Subcutaneous adipose tissue (tissue), 4 donors: Measurements from ENCODE around the gene MOB3B. TPM values are rescaled to one million over a fixed set of nuclear protein-coding genes. Genes with fewer than 3 reads are reported as not detected.

Experiments
- total RNA-seq, 4 donors: library from RNA; depleted of rRNA; stranded (reverse); fragments of >200 nt; gene quantifications; one replicate each; pipeline ENCODE4 v1.1.0, GENCODE V29; 2016
- TF ChIP-seq, protein P1 (sequence below): fragments of 450-650 bp; IDR thresholded peaks from one replicate; pipeline ENCODE4 v1.5.1; 2016; ENCODE audit warnings: low read depth, mild to moderate bottlenecking, control low read depth, antibody characterized with exemption, moderate library complexity

MOB3B gene
- total RNA-seq, 4 donors from 2014 or later = 11.9 to 13.4 (median 12.6) TPM

DNA sequence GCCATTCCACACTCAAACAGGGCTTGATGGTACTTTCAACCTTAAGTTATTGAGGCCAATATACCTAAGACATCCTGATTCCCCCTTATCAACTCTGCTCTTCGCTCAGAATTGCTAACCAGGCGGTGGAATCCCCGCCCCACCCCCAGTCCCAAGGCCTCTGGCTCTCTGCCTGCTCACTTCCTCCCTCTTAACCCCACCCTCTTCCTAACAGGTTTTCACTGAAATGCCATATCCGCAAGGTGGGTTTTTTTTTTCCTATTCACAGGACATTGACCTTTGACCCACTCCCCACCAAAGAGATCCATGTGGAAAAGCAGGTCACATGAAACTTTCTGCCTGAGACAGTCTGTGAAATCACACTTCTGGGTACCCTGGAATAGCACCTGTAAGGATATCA lies 72.2 kb downstream of the MOB3B start:
- TF ChIP-seq, protein P1, sequence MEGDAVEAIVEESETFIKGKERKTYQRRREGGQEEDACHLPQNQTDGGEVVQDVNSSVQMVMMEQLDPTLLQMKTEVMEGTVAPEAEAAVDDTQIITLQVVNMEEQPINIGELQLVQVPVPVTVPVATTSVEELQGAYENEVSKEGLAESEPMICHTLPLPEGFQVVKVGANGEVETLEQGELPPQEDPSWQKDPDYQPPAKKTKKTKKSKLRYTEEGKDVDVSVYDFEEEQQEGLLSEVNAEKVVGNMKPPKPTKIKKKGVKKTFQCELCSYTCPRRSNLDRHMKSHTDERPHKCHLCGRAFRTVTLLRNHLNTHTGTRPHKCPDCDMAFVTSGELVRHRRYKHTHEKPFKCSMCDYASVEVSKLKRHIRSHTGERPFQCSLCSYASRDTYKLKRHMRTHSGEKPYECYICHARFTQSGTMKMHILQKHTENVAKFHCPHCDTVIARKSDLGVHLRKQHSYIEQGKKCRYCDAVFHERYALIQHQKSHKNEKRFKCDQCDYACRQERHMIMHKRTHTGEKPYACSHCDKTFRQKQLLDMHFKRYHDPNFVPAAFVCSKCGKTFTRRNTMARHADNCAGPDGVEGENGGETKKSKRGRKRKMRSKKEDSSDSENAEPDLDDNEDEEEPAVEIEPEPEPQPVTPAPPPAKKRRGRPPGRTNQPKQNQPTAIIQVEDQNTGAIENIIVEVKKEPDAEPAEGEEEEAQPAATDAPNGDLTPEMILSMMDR = no peak

DNA sequence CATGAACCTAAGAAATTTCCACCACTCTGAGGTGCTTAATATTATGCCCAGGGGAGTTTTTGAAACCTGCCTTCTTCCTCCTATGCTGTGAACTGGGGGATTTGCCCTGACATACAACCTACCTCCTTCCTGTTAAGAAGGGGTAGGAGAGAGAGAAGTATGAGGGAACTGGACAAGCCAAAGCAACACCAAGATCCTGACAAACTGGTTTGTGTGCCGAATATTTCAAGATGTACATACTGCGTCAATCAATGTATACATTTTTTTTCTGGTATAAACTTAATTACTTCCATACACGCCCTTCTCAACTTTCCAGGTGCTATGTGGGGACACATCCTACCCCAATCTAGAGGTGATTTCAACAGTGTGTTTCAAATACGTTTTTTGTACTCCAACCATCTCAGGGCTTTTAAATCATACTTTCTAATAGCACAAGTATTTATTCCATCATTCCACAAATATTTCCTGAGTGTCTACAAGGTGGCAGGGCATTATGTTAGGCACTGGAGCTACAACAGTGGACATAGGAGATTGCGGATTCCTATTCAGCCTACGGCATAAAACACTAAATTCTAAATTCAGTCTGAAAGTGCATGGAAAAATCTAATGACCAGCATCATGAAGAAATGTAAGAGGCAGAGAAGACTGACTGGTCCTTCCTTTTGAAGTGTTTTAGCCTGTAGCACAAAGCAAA lies 75.6 kb downstream of the MOB3B start:
- TF ChIP-seq, protein P1 = no peak

DNA sequence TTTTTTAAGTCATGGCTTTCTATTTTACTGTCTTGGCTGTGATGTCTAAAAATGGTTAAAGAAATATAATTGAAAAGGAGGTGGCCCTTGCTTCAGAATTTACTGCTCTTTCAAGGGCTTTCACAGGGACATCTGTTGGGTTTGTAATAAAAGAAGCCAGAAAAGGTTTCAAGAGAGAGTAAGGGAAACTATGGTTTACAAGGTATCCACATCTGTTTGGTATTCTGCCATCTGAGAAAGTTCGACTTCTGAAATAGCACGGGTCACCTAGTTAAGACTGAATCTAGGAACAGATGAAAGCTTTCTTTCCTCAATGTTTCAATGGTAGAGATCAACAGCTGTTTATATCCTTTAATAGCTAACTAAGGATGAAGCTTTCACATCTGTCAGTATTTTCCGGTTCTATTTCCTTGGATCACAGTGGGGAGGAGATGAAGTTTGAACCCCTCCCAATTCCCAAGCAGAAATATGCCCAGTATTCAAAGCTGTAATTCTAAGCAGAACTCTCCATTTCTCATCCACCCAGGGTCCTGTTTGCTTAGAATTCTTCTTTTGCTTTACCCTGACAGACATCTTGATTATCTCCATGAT lies 78.3 kb downstream of the MOB3B start:
- TF ChIP-seq, protein P1 = no peak

DNA sequence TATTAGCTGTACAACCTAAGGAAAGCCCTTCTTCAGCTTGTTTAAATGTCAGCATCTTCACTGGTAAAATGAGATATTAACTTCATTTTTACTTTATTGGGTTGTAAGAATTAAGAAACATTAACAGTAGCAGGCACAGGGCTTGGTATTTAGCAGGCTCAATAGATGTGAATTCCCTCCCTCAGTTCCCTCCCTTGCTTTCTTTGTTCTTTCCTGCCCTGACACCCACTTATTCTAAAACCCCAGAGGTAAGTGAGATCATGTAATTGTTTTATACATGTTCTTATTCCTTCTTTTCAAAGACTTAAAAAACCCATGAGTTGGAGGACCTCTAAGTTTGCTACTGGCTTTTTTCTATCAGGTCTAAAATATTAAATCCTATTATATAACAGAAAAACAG lies 78.9 kb downstream of the MOB3B start:
- TF ChIP-seq, protein P1 = no peak

DNA sequence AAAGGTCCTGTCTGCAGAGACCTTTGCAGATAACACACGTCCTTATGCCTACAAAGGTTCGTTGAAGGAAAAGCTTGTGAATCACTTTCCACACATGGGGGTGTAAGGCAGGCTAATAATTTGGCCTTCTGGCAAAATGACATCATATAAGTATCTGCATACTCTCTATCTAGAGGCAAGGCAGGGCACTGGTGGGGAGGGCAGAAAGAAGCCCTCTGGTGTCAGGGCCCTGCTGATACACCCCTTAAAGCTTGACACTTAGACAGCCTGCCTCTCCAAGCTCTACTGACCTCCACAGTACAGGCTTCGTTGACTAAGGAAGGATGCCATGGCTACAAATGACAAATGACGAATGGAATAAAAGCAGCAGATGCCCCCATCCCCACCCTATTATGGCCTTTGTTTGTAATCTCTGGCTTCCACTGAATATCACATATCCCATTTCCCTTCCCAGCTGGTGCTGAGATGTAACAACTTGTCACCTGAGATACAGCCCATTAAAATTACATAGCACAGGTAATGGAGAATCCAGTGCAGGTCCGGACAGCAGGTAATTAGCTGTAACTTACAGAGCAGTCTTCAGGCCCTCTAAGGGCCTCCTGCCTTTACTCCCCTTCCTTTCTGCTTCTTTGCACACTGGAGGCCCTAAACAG lies 82.5 kb downstream of the MOB3B start:
- TF ChIP-seq, protein P1 = no peak

DNA sequence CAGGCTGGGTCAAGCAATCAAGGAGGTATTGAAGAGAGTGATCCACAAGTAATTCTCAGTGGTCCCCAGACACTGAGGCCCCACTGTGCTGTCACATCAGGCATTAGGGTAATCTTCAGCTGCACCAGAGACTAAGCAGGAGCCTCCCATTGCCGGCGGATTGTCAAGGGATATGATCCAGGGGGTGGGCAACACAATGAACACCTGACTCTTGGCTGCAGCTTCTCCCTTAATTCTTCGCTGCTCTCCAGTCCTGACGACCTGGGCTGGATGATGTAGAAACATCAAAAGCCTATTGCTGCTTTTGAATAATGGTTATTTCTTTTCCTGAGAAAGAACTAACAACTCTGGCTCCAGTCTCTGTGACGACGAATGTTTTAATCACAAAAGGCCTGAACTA lies 83.9 kb downstream of the MOB3B start:
- TF ChIP-seq, protein P1 = no peak

DNA sequence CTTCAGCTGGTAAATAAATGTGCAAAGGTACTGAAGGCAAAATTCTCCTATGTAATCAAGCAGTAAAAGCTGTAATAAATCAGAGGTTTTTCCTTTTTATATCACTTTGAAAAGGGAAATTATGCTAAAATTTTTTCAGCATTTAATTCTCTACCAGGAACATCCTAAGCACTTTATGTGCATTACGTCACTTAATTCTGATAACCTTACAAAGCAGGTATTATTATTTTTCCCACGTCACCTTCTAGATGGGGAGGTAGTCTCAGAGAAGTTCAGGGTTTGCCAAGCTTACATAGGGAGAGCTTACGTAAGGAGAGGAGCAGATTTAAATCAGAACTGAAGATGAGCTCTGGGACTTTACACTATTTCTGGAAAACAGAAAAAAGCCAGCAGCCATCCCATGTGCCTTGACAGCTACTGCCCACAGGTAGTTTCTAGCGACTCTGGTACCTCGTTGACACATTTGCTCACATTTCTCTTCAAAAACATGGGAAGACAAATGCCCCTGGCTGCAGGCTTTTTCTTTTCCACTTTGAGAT lies 84.5 kb downstream of the MOB3B start:
- TF ChIP-seq, protein P1 = no peak
